Anterior cingulate cortex (tissue), 58 donors: ENCODE data around the gene TMCO5A.
"Not testable (repeated sequence)": the region's sequence is repeated elsewhere in the genome, so short reads cannot be mapped to it uniquely, and the experiment has no call there.

ENCODE experiments used
- DNase-seq, 58 donors: peaks; one replicate each; lab custom pipeline; 2025; lab: John Stamatoyannopoulos, UW

The TMCO5A gene

DNA sequence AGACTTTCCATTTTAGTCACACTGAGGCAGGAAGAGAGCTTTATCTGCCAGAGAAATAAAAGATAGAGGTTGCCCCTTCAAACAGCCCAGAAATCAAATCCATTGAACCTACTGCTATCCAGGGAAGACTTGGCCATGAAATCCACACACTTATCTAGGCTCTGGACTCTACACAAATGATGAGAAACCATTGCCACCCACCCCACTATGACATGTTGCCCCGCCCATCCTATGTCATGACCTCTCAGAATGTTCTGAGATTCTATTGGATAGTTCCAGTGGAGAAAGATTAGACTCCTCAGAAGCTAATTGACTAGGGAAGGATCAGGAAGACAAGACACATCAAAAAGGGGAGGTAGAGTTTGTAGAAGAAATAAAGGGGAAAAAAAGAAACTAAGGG, at the start of gene TMCO5A:
Gene TMCO5A (plus strand): TSS at position 301 of the 400 bp plus-strand sequence. CDS start 1,684 bp downstream, outside the sequence.
- no peak for DNase-seq

DNA sequence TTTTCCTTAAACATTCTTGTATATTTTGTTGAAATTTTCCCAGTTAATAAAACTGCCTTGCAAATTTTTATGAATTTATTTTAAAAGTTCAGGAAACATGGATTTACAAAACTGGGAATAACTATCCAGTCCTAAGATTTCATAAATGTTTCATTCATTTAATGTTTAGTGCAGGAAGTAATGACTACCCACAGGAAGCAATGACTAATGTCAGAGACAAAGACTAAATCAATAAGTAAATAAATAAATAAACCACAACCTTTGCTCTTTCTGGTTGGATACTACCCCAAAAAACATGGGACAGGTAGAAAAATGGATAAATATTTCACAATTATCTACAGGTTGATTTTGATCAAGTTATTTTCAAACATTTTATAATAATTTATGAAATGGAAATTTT, 48.8 kb upstream of the TMCO5A start:
- no peak for DNase-seq

DNA sequence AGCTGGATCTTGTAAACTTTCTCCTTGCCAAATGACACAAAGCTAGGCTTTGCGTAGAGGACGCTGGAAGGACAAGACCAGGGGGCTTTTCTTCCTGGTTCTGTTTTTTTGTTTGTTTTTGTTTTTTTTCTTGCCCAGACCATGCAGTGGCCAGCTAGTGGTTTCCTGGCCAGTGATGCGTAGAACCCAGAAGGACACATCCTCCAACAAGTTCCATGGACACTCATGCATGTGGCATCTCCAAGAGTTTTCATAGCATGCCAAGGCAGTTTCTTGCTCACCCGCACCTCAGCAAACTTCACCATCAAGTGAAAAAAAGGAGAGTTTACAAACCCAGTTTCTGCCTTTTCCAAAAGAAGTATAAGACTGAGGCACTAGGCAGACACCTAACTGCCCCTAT, 46.1 kb upstream of the TMCO5A start:
- no peak for DNase-seq

DNA sequence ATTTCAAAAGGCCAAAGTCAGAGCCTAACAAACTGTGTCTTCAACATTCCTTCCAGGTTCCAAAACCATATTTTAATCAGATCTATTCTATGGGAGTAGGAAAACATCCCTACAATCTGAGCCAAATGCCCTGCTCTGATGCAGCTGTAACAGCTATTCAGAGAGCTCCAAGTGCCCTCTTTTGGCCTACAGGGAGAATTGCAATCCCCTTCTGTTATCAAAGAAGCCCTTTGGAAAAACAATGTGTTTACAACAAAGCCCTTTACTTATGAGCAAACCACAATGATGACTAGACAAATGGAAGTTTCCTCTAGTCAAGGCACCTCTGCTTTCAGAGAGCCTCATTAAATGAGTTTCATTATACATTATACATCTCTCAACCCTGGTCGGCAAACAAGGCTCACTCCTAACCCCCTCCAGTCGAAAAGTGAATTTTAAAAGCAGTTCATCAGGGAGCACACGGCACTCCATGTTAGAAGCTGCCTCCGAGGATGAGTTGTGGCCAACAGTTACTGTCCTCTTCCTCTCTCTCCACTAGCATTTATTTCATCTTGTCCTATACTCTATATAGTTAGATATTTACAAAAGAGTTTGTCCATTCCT, 42.6 kb upstream of the TMCO5A start:
- peak in 18 of 58 donors; percentile 0 to 64 (median 9) for DNase-seq

DNA sequence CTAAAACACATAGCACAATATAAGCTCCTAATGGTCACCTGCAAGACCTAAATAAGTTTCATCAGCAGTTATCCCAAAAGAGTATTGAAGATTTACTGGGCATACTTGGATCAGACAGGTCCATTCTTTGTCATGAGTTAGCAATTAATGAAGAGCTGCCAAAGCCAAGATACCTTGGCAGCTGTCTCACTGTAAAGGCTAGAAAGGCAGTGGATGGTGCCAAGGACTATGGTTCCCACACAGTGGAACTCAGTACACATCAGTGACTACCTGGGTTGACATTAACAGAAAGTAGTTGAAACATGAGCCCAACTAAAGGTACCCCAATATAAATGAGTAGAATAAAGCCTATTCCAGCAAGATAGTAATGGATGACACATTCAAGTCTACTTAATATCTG, 41.1 kb upstream of the TMCO5A start:
- DNase-seq, result no peak

DNA sequence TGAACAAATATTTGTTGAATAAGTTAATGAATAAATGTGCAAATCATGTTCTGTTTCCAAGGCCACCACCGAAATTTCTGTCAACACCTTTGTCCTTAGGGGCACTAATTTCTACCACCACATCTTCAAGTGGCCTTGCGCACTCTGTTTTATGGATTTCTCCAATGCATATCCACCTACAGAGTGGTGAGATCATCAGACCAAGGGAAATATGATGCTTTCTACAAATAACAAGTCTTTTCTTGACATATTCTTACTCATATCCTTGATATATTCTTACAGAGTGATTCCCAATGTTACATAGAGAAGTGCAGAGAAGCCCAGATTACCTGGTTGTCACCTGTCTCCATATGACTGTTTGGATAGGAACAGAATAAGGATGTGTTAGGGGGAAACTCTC, 36.1 kb upstream of the TMCO5A start:
- DNase-seq, result no peak

DNA sequence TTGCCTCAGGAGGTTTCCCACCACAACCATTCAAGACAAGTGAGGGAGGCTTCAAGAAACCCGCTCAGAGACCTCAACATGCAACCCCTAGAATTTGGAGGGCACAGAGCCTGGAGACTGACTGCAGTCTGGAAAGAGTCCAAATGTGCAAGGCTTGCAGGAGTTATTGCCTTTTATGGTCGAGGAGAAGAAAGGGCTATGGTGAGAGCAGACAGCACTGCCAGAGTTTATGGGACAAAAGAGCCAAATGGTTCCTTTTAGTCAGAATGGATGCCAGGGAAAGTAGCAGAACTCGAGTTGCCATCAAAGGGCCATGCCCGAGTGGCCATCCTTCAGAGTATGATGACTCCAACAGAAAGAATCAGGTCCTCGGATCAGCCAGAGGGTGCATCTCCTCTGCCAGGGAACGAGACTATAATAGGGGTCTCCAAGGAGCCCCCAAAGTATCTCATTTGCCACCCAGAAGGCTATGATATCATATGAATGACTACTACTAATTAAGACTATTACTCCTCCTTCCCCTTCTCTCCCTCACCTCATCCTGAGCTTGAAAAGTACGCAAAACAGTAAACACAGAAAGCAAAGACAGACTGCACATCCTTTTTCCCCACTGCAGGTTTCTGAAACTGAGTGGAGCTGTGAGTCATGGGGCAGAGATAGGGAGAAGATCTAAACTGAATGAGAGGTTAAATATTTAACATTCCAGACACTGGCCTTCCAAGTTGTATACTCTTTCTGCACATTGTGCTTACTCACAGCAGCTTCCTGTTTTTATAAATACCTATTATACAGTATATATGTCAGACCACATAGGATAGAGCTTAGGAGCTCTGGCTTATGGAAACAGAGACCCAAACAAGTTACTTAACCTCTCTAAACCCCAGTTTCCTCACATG, 33.9 kb upstream of the TMCO5A start:
- DNase-seq, result no peak

DNA sequence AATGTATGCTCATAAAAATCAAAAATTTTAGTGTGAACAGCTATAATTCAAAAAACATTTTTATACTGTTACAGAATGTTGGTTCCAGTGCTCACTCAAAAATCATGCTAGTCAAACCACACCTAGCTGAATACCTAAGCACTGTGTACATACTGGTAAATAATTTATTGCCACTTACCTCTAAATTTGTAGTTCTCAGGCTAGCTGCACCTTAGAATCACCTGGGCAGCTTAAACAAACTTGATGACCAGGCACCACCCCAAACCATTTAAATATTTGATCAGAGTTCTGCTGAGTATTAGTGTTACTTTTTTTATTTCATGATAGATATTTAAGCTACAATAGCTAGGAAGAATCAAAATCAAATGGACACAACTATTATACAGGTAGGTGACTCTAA, 32.3 kb upstream of the TMCO5A start:
- DNase-seq, result no peak

DNA sequence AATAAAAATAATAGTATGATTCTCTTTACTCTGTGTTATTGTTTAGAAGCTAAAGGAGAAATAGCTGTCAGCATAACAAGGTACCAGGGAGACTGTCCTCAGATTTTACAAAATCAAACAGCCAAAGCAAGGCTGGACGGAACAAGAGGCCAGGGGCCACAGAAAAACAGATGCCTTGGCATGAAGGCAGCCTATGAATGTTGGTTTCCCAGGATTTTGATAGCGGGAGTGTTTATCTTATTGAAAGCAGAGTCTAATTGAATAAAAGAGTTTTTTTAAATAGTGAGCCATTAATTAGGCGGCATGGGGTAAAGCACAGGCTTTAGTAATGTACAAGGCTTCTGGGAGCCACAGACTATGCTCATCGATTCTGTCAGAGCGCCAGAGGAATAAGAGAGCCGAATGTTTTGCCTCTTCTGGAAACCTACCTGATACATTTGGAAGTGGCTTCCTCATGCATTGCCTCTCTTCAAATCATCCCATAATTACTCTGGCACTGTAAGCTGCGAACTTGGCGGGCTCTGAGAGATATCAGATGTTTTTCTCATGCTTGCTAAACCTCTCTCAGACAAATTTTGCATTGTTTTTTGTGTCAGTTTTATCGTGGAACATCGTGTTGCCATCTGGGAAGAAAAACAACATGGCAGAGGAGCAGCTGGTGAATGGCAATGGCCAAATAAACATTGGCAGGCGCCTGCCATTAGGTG, 30.4 kb upstream of the TMCO5A start:
- peak in 2 of 58 donors; percentile 3 to 6 for DNase-seq

DNA sequence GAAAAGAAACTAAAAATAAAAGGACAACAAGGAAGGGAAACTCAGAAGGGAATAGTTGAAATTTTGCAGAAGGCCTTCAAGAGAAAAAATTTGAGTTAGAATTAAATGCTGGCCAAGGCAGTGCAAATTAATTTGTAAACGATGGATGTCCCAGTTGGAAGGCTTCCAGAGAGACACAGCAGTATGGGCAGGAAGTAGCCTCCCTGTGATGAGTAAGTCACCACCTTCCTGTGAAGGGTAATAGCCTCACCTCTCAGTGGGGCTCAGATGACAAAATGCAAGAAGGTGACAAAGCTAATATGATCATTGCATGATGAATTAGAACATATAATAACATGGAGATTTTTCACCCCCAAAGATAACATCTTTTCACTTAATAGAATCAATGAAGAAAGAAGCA, 27.3 kb upstream of the TMCO5A start:
- no peak for DNase-seq

DNA sequence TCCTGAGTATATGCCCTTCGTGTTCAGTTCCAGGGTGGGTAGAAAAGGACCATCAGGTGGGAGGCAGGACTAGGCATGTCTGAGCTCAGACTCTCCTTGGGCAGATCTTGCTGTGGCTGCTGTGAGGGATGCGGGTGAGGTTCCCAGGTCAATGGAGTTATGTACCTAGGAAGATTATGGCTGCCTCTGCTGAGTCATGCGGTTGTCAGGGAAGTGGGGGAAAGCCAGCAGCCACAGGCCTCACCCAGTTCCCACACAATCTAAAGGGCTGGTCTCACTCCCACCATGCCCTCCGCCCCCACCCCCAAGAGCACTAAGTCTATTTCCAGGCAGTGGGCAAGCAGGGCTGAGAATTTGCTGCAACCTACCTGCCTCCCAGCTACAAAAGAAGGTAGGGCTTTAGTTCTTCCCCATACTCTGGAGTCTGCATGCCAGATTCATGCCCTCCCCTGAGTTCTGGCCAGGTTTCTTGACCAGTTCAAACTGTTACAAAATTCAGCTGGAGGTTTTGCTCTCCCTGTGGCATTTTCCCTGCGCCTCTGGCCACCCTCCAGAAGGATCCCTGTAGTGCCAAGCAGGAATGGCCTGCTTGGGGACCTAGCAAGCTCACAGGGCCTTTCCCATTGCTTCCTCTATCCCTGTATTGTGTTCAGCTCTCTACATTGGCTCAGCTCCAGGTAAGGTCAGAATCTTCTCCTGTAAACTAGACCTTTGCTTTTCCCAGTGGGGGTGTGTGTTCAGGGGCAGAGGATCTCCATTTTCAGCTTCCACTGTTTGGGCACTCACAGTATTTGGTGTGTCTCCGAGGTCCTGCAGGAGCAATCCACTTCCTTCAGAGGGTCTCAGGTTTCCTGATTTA, 12.7 kb upstream of the TMCO5A start:
- DNase-seq, result no peak

DNA sequence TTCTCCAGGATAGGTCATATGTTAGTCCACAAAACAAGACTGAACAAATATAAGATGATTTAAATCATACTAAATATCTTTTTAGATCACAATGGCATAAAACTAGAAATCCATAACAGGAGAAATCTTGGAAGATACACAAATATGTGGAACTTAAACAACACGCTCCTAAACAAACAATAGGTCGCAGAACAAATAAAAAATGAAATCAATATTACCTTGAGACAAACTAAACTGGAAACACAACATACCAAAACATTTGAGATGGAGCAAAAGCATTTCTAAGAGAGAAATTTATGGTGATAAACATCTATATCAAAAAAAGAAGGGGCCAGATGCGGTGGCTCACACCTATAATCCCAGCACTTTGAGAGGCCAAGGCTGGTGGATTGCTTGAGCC, 8.3 kb upstream of the TMCO5A start:
- DNase-seq, result no peak

DNA sequence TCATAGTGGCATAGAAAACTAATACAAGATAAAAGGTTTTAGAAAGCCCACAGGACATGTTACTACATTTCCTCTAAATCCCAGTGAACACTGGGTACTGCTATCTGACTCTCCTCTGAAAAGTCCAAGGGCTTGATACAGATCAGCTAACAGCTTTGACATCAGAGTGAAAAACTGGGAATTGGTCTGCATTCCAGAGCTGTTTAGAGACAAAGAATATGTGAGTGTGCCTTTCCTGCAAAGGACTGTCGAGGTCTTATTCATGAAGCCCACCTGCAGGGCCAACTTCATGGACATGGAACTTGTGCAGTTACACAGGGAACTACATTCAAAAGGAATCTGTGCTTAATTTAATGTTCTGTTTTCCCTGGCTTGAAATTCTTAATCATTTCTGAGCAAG, 5.2 kb upstream of the TMCO5A start:
- DNase-seq, result no peak

DNA sequence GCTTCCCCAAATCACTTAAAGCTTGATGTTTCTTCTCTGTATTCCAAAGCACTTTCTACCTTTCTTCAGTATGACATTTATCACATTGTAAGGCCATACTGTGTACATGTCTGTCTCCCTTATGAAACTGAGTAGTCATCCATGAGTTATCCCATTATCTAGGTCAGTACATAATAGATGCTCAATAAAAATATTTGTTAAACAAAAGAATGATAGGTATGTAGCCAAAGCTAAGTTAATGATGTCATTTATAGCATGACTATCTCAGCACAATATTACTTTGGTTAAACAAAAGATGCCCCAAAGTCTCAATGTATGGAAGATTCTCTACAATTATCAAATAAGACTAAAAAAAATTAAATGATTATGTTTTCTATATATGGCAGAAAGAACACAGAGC, 3.1 kb upstream of the TMCO5A start:
- no peak for DNase-seq

DNA sequence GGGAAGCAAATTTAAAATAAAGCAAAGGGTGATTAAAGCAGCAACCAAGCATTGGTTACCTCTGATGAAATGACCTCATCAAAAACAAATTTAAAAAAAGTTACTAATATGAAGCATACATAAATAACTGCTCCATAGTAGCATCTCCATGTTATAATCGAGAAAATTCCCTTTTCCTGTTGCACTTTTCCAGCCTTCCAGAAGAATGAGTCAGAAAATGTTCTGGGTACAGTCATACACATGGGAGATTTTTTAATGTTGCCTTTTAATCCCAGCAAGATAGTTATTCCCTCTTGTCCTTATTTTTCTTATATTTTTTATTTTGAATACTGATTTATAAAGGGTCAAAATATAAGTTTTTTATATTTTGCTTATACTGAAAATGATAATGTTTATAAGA, 2.6 kb upstream of the TMCO5A start:
- no peak for DNase-seq

DNA sequence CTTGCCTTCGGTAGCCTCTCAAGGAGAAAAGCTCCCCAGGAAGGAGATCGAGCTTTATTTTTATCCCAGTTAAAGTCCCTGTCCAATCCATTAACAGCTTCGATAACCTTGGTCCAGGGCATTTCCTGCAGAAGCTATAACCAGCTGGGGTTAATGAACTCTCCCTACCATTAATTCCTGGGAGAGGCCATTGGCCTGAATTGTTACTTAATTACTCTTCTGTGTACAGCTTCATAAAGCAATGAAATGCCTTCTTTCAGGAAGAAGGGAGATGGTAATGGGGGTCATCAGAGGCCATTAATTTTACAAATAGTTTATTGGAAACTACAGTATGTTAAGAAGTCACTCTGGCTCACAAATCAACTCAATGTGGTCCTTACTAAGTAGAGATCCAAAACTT, 1.9 kb upstream of the TMCO5A start:
- no peak for DNase-seq

DNA sequence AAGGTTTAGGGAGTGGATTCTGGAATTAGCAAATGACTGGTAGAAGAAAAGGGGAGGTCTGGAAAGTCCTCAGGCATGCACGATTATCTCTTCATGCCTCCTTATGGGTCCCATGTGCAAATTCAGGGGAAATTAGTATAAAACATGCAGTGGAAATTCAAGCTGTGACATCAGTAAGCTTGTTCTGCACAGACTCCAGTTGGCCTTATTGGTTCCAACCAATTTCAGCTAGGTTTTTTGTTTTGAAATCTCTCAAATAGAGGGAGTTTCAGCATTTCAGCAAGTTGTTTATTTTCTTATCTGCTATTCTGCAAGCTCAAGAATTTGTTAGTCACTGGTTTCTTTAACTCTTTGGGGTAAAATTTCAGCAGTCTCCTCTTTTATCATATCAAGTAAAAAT, 774 bp upstream of the TMCO5A start:
- DNase-seq, result no peak

DNA sequence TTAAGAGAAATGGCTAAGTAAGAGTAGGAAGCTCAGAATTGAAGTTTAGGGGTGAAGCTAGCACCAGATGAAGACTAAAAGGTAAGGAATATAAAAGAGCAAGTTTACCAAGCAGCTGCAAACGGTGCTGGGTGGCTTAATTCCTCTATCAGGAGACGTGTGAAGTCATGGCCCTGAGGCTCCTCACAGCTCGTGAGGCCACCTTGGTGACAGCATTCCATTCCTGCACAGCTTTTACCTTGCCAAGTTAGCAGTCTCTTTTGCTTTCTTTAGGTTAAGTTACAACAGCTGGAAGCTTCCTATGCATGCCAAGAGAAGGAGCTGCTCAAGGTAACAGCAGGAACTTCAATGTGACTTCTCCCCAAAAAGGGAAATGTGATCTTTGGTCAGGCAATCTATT, 6.4 kb downstream of the TMCO5A start:
- DNase-seq, result no peak

DNA sequence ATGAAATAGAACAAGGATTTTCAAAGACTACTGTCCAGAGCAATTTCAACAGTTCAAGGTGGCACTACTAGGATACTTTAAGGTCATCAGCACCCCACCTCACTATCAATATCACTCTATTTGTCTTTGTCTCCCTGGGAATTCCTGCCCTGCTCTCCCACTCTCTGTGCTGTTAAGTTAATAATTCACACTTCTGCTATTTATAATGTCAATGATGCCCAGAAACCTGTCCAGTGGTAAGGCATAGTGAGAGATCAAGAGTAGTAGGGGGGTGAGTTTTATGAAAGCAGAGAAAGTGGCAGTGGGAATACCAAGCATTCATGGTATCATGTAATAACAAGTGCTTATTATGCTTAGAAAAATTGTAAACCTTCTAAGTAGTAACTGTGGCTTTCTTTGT, 7.3 kb downstream of the TMCO5A start:
- DNase-seq, result no peak

DNA sequence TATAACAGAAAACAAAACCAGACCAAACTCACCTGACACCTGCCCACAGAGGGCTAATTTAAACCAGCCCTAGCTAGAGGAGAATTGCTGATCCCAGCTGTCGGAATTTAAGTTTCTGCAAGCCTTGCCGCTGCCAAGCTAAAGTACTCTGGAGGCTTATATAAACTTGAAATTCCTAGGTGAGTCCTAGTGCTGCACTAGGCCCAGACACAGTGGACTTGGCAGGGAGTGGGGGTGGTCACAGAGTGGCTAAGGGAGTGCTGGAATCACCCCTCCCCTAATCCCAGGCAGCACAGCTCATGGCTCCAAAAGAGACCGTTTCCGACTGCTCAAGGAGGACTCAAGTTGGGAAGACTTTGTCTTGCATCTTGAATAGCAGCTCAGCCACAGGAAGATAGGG, 17.6 kb downstream of the TMCO5A start:
- no peak for DNase-seq

DNA sequence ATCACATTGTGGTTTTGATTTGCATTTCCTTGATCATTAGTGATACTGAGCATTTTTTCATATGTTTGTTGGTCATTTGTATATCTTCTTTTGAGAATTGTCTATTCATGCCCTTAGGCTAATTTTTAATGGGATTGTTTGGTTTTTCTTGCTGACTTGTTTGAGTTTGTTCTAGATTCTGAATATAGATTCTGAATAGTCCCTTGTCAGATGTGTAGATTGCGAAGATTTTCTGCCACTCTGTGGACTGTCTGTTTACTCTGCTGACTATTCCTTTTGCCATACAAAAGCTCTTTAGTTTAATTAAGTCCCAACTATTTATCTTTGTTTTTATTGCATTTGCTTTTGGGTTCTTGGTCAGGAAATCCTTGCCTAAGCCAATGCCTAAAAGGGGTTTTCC, 26.3 kb downstream of the TMCO5A start:
- DNase-seq, result not testable (repeated sequence)
